ENCODE data around the gene CPA4.

The CPA4 gene

DNA sequence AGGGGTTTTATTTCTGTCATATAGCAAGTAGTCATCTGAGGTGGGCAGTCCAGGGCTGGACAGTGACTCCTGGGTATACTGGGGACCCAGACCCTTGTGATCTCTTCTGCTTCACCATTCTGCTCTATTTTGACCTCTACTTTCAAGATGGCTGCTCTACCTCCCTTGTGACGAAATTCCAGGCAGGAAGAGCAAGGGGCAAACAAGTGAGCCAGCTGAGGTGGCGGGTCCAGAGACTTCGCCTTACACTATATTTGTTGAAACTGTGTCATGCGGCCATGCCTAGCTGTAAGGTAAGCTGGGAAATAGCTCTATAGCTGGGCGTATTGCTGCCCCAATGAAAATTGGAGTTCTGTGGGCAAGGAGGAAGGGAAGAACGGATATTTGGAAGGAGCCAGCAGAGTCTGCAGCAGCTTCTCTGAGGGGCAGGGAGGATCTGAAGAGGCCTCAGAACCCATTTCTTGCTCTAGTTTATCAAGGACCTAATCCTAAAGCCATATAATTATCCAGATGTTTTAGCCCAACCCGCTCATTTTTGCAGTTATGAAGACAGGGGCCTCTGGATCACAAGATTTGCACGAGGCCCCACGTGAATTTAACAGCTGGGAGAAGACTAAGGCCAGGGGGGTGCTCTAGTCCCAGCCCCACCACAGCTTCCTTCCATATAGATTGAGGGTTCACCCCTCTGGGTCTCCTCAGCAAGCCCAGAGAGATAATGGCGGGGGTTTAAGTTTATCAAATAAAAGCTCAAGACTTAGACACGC lies 79.6 kb downstream of the CPA4 start:
- no peak overlapping the region for H3K4me3 ChIP-seq (ENCODE audit: low read length)

More for the DNA sequence above, 79.6 kb downstream of the CPA4 start:
- DNase-seq (ENCODE audit: low read depth, low spot score): no peak
